Neuronal stem cell (in vitro differentiated cells): ENCODE measurements around the gene ICA1.

Source experiments
- DNase-seq: peaks from one replicate; pipeline ENCODE4 v3.0.0-alpha.2; 2013; ENCODE audit warnings: low spot score
- H2AFZ ChIP-seq: one replicate; pipeline ENCODE4 v1.6.1; 2013; ENCODE audit warnings: mild to moderate bottlenecking, low read length, inconsistent platforms
- H2AK5ac ChIP-seq: 2 replicates; pipeline ENCODE4 v1.6.1; 2013; ENCODE audit warnings: low read depth, mild to moderate bottlenecking, inconsistent platforms, low read length, moderate library complexity, mixed read lengths
- H2BK120ac ChIP-seq: 2 replicates; pipeline ENCODE4 v1.6.1; 2013; ENCODE audit warnings: low read depth, mild to moderate bottlenecking, inconsistent platforms, low read length, moderate library complexity, mixed read lengths
- H2BK12ac ChIP-seq: one replicate; pipeline ENCODE4 v1.6.1; 2013; ENCODE audit warnings: low read length, inconsistent platforms
- H2BK15ac ChIP-seq: 2 replicates; pipeline ENCODE4 v1.6.1; 2013; ENCODE audit warnings: mild to moderate bottlenecking, low read length, inconsistent platforms, mixed read lengths
- H2BK5ac ChIP-seq: one replicate; pipeline ENCODE4 v1.6.1; 2013; ENCODE audit warnings: inconsistent platforms, mild to moderate bottlenecking, low read length, moderate library complexity
- H3K14ac ChIP-seq: one replicate; pipeline ENCODE4 v1.6.1; 2013; ENCODE audit warnings: low read length, inconsistent platforms
- H3K18ac ChIP-seq: 2 replicates; pipeline ENCODE4 v1.6.1; 2013; ENCODE audit warnings: low read length, inconsistent platforms
- H3K23ac ChIP-seq: 2 replicates; pipeline ENCODE4 v1.6.1; 2013; ENCODE audit warnings: low read depth, mild to moderate bottlenecking, mixed read lengths, low read length, inconsistent platforms; ENCODE audit not compliant: poor library complexity
- H3K27ac ChIP-seq: replicated peaks from 3 replicates; pipeline ENCODE4 v1.5.1; 2013; ENCODE audit warnings: low read length, inconsistent platforms
- H3K27me3 ChIP-seq, 3 experiments: 2 replicates each; pipeline ENCODE4 v1.6.1; 2013; ENCODE audit warnings: low read length in 3 of 3, mild to moderate bottlenecking in 2 of 3, inconsistent platforms in 1 of 3, low read depth in 1 of 3, mixed read lengths in 1 of 3, moderate library complexity in 1 of 3; ENCODE audit not compliant: control insufficient read depth in 3 of 3, insufficient read depth in 3 of 3
- H3K36me3 ChIP-seq, 2 donors: replicated peaks in 1 of 2; 2 replicates each; pipeline ENCODE4 v1.6.1; 2013; ENCODE audit warnings: low read length in 2 of 2; ENCODE audit not compliant: control insufficient read depth in 2 of 2, insufficient read depth in 2 of 2
- H3K4ac ChIP-seq: 2 replicates; pipeline ENCODE4 v1.6.1; 2013; ENCODE audit warnings: inconsistent platforms, mild to moderate bottlenecking, low read length, moderate library complexity
- H3K4me1 ChIP-seq, 2 donors: 1 replicate in 1 of 2; 2 replicates in 1 of 2; pipeline ENCODE4 v1.6.1; 2013; ENCODE audit warnings: low read length in 2 of 2, low read depth in 1 of 2; ENCODE audit not compliant: control insufficient read depth in 2 of 2, insufficient read depth in 1 of 2
- H3K4me2 ChIP-seq: one replicate; pipeline ENCODE4 v1.6.1; 2013; ENCODE audit warnings: mild to moderate bottlenecking, low read length, inconsistent platforms; ENCODE audit not compliant: insufficient read depth, poor library complexity, severe bottlenecking
- H3K4me3 ChIP-seq, 2 donors: 2 replicates each; pipeline ENCODE4 v1.5.1; 2013; ENCODE audit warnings: low read length in 2 of 2, mild to moderate bottlenecking in 2 of 2, inconsistent platforms in 1 of 2, moderate library complexity in 1 of 2
- H3K79me1 ChIP-seq: one replicate; pipeline ENCODE4 v1.6.1; 2013; ENCODE audit warnings: low read depth, mild to moderate bottlenecking, inconsistent platforms, low read length, moderate library complexity
- H3K9ac ChIP-seq: one replicate; pipeline ENCODE4 v1.6.1; 2013; ENCODE audit warnings: mild to moderate bottlenecking, low read depth, low read length, inconsistent platforms; ENCODE audit not compliant: poor library complexity
- H3K9me3 ChIP-seq, 2 donors: replicated peaks in 1 of 2; 2 replicates each; pipeline versions ENCODE3 to v1.6.1; 2013; ENCODE audit warnings: low read length in 2 of 2, mild to moderate bottlenecking in 2 of 2, inconsistent platforms in 1 of 2, low read depth in 1 of 2, mixed read lengths in 1 of 2, moderate library complexity in 1 of 2; ENCODE audit not compliant: control insufficient read depth in 2 of 2, insufficient read depth in 1 of 2
- H4K8ac ChIP-seq: one replicate; pipeline ENCODE4 v1.6.1; 2013; ENCODE audit warnings: low read depth, mild to moderate bottlenecking, inconsistent platforms, low read length, moderate library complexity
- H4K91ac ChIP-seq: one replicate; pipeline ENCODE4 v1.6.1; 2013; ENCODE audit warnings: low read length, low read depth, mild to moderate bottlenecking, inconsistent platforms; ENCODE audit not compliant: poor library complexity
- WGBS, 2 donors: extraction: QIAGEN DNeasy Blood & Tissue Kit; methylation state at CpG; one replicate each; pipeline ENCODE4 v1.1.7; 2013; ENCODE audit warnings: missing lambda C conversion rate in 2 of 2, mixed read lengths in 1 of 2; ENCODE audit not compliant: insufficient read length in 2 of 2, insufficient replicate concordance in 1 of 2; ENCODE audit errors: extremely low coverage in 2 of 2; 5-methylcytosine and 5-hydroxymethylcytosine counted together

Gene ICA1

DNA sequence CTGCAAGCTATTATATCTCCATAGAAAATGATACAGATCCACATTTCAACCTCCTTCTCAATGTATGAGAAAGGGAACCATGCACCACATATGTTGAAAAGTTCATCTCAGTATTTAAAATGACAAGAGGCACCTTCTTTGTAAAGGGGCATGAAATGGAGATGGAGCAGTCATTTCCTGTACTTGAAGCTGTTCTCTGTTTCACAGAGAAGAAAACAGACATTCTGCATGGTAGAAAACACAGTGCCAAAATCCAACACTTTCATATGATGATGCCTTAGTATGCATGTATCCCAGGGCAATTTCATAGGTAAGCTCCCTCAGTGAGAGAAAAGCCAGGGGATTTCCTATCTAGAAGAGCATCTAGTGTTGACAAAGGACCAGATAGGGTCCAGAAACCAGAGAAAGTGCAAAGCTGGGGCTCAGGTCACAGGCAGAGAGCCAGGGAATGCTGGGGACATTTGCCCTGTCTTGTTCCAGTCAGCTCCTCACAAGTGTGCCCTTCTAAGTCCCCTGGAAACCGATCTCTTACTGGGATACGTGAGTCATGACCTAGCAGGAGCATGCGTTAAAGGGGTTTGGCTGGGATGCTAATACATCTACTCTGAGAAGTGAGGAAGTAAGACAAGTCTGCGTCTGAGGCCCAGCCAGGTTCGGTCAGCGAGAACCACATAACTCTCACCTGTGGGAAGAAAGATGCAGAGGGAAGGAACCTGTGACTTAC, 118.7 kb downstream of the ICA1 start:
- no peak overlapping the region for H4K91ac ChIP-seq
- H2BK12ac ChIP-seq, result no peak overlapping the region
- H2BK15ac ChIP-seq, result no peak overlapping the region
- H3K27ac ChIP-seq, result no peak overlapping the region
- no peak overlapping the region for H2AK5ac ChIP-seq
- no peak overlapping the region for H3K14ac ChIP-seq
- no peak for DNase-seq
- no peak overlapping the region for H3K4me3 ChIP-seq
- no peak overlapping the region for H3K9ac ChIP-seq
- no peak overlapping the region for H3K4ac ChIP-seq
- H2BK120ac ChIP-seq, result no peak overlapping the region
- H3K9me3 ChIP-seq, result no peaks in the 10 kb centered on the region
- H3K18ac ChIP-seq, result no peak overlapping the region
- H2AFZ ChIP-seq, result no peak overlapping the region
- no peak overlapping the region for H2BK5ac ChIP-seq
- H3K23ac ChIP-seq, result no peak overlapping the region
- H3K79me1 ChIP-seq, result no peaks in the 10 kb centered on the region
- no peak overlapping the region for H4K8ac ChIP-seq
- H3K36me3 ChIP-seq, result no peaks in the 10 kb centered on the region
- WGBS, 2 donors, result no CpG with 5 or more reads among the region's 6 CpGs
- H3K4me1 ChIP-seq, result peaks cover 13 to 18% of the 10 kb centered on the region in 2 donors
- H3K27me3 ChIP-seq, result no peaks in the 10 kb centered on the region
- no peak overlapping the region for H3K4me2 ChIP-seq

- Histone ChIP-seq H3K18ac (no peak overlapping the region), H4K8ac (no peak overlapping the region), H3K4me3 (no peak overlapping the region), H3K9ac (no peak overlapping the region), H3K4me1 (peaks cover 10 to 13% of the 10 kb centered on the region in 2 donors), H3K14ac (no peak overlapping the region), H3K4ac (no peak overlapping the region), H2AK5ac (no peak overlapping the region), H2AFZ (no peak overlapping the region), H3K36me3 (no peaks in the 10 kb centered on the region), H3K79me1 (no peaks in the 10 kb centered on the region), H3K27me3 (no peaks in the 10 kb centered on the region), H3K9me3 (no peaks in the 10 kb centered on the region), H3K23ac (no peak overlapping the region), H3K27ac (no peak overlapping the region), H2BK12ac (no peak overlapping the region), H2BK5ac (no peak overlapping the region), H2BK120ac (no peak overlapping the region), H2BK15ac (no peak overlapping the region), H4K91ac (no peak overlapping the region), H3K4me2 (no peak overlapping the region)
- DNase-seq, result no peak
- WGBS, 2 donors, result no CpG with 5 or more reads among the region's 2 CpGs
Measured at GRCh38 chr7:8142477-8142876, 119.5 kb downstream of the ICA1 start.

- WGBS, 2 donors, result no CpG with 5 or more reads among the region's 4 CpGs
- Histone ChIP-seq H2BK5ac (no peak overlapping the region), H3K4me3 (no peak overlapping the region), H3K23ac (no peak overlapping the region), H3K9me3 (no peaks in the 10 kb centered on the region), H3K4me2 (no peak overlapping the region), H2AK5ac (no peak overlapping the region), H2BK12ac (no peak overlapping the region), H3K9ac (no peak overlapping the region), H4K8ac (no peak overlapping the region), H2AFZ (no peak overlapping the region), H3K36me3 (no peaks in the 10 kb centered on the region), H2BK120ac (no peak overlapping the region), H3K79me1 (no peaks in the 10 kb centered on the region), H3K4me1 (peaks cover 2 to 3% of the 10 kb centered on the region in 2 donors), H3K18ac (no peak overlapping the region), H3K27ac (no peak overlapping the region), H3K4ac (no peak overlapping the region), H2BK15ac (no peak overlapping the region), H3K14ac (no peak overlapping the region), H4K91ac (no peak overlapping the region), H3K27me3 (no peaks in the 10 kb centered on the region)
- no peak for DNase-seq
Measured at GRCh38 chr7:8141070-8141469, 120.9 kb downstream of the ICA1 start.

GRCh38 chr7:8136051-8136730, 125.8 kb downstream of the ICA1 start:
- Histone ChIP-seq H2BK12ac (no peak overlapping the region), H3K14ac (no peak overlapping the region), H3K18ac (no peak overlapping the region), H2BK120ac (no peak overlapping the region), H4K8ac (no peak overlapping the region), H3K36me3 (no peaks in the 10 kb centered on the region), H4K91ac (no peak overlapping the region), H3K27me3 (no peaks in the 10 kb centered on the region), H2AK5ac (no peak overlapping the region), H3K9me3 (no peaks in the 10 kb centered on the region), H2BK5ac (no peak overlapping the region), H2BK15ac (no peak overlapping the region), H3K23ac (no peak overlapping the region), H3K4me3 (no peak overlapping the region), H3K27ac (no peak overlapping the region), H2AFZ (no peak overlapping the region), H3K9ac (no peak overlapping the region), H3K79me1 (no peaks in the 10 kb centered on the region), H3K4me1 (peaks cover 0 to 4% of the 10 kb centered on the region in 2 donors), H3K4ac (no peak overlapping the region), H3K4me2 (no peak overlapping the region)
- no peak for DNase-seq
- no CpG with 5 or more reads among the region's 12 CpGs for WGBS, 2 donors
